ENCODE results near the gene GALNT11.
"Not testable (repeated sequence)": the region's sequence is repeated elsewhere in the genome, so short reads cannot be mapped to it uniquely, and the experiment has no call there.

GALNT11 gene

DNA sequence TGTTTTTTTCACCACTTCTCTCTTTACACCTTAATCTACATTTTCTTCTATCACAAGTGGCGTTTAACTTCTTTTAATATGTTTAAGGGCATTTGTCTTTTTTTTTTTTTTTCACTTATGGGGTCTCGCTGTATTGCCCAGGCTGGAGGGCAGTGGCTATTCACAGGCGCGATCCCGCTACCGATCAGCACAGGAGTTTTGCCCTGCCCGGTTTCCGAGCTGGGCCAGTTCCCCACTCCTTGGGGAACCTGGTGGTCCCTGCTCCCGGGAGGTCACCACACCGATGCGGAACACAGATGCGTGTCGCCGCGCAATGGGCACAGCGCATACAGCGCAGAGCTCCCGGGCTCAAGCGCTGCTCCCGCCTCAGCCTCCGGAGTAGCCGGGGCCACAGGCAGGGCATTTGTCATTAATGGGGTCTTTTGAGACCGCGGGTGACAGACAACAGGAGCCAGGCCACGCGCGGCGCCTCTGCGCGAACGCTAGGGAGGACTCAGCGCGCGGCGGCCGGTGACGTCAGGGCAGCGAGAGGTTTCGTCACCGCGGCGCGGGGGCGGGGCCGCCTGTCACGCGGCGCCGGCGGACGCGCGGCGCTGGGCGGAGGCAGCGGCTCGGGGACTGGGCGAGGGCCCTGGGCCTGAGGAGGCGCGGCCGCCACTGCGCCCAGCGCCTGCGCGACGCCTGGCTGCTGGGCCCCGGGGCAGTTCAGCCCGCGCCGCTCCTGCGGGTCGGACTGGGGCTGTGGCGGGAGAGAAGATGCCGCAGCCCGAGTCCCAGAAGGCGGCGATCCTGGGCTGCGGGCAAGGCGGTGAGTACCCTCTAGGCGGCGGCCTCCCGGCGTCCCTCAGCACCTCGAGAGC lies at the start of gene GALNT11:
Gene GALNT11, plus strand, starts transcription at position 598 of the 860 bp plus-strand sequence. CDS start 68,554 bp downstream, outside the sequence.
- DNase-seq = peak; percentile 88

DNA sequence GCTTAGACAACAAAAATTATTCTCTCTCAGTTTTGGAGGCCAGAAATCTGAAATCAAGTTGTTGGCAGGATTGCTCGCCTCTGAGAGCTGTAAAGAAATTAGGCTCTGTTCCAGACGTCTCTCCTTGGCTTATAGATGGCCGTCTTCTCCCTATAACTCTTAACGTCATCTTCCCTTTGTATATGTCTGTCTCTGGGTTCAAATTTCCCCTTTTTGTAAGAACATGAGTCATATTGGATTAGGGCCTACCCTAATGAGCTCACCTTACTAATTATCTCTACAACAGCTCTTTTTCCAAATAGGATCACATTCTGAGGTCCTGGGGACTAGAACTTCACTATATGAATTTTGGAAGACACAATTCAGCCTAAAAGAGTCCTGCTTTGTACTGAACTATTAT lies 46.9 kb upstream of the GALNT11 start:
- DNase-seq = no peak

GRCh38 chr7:151981223-151981622 lies 44.3 kb upstream of the GALNT11 start:
- no peak for DNase-seq

- DNase-seq = no peak
Observed at GRCh38 chr7:151982806-151983205, 42.7 kb upstream of the GALNT11 start.

DNA sequence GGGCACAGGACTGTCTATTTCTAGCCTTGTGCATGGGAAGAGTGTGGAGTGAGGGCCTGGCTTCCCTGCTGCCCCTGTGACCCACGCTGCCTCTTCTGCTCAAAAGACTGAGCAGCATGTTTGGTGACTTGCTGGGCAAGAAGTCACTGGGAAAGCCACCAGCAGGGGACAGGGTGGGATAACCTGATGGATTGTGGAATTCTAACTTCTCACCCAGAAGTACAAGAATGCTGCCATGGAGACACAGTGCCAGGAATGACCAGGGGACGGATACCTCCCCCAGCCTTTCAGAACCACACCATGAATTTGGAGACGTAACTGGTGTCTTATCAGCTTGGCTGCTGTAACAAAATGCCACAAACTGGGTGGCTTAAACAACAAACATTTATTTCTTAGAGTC lies 40.9 kb upstream of the GALNT11 start:
- no peak for DNase-seq

DNA sequence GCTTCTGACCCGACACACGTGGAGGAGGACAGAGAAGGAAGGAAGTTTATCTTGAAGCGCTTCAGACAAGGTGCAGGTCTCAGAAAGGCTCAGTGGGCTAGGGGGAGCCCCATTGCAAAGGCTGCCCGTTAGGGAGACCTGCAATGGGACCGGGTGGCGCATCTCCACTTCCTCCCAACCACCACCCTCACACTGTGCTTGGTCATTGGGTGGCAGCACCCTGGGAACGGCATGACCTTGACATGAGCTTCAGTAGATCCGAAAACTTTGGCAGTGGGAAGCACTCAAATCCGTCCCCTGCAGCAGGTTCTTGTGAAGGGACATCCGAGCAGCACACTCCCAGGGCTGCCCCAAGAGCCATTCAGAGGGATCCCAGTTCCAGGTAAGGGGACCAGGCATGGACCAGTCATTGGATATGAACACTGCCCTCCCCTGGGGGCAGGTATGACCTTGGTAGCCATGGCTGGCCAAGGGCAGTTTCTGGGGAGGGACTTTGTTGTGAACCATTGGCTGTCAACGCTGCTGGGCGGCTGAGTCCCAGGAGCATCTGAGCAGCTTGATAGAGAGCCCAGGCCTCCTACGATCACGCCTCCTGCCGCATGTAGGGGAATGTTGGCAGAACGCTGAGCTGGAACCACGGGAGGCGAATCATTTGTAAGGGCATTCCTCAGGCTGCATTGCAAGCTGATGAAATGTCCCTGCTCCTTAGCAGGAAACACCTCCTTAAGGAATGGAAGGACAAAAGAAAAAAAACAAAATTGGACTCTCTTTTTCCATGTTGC lies 37.5 kb upstream of the GALNT11 start:
- DNase-seq = no peak

- DNase-seq = peak; percentile 52
Observed at GRCh38 chr7:151992375-151992774, 33.1 kb upstream of the GALNT11 start.

- peak; percentile 15 for DNase-seq
Observed at GRCh38 chr7:151993977-151994676, 31.3 kb upstream of the GALNT11 start.

DNA sequence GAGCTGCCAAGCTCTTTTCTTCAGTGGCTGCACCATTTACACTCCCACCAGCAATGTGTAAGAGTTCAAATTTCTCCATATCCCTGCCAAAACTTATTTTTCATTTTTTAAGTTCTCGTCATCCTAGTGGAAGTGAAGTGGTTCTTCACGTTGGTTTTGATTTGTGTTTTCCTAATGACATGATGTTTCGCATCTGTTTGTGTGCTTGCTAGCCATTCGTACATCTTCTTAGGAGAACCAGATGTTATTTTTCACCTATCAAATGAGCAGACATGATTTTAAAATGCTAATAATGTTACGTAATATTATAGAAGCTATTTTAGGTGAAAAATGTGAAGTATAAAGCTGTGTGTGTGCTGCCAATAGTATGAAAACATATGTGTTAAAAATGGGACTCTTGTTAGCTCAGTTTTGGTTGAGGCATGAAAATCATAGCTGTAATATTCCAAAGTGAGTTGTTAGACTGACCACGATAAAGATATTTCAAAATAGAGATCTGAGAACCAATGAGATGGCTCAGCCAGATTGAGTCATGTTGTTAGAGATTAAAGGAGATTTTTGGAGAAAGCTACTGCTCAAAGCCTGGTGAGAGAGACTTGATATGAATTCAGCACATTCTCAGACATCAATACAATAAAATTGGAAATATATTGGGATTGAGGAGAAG lies 25.9 kb upstream of the GALNT11 start:
- DNase-seq = no peak

- no peak for DNase-seq
Observed at GRCh38 chr7:152000191-152000590, 25.3 kb upstream of the GALNT11 start.

DNA sequence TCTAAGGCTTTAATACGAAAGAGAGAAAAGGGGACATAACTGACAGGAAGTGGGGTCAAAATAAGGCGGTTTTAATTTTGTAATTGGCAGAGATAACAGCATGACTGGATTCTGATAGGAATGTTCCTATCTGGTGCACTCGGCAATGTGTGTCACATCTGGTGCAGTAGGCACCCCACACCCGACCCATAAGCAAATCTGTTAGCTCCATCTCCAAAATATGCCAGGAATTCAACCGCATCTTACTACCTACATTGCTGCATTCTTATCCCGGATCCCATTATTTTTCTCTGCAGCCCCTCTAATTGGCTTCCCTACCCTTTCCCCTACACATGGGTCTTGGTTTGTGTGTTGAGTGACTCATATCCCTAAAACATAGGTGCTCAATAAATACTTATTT lies 19.1 kb upstream of the GALNT11 start:
- no peak for DNase-seq

- DNase-seq = no peak
Observed at GRCh38 chr7:152011860-152012259, 13.6 kb upstream of the GALNT11 start.

DNA sequence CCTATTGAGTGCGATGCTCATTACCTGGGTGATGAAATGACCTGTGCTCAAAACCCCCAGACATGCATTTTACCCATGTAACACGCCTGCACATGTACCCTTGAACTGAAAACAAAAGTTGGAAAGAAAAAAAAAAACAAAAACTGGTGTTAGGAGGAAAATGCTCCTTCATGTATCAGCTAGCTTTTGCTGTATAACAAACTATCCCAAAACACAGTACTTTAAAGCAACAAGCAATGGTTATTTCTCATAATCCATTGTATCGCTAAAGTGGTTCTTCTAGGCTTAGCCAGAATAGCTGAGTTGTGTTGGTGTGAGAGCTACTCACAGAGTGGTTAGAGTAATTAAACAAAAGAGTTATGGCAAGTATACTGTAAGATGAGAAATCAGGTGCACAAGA lies 12.2 kb upstream of the GALNT11 start:
- no peak for DNase-seq

DNA sequence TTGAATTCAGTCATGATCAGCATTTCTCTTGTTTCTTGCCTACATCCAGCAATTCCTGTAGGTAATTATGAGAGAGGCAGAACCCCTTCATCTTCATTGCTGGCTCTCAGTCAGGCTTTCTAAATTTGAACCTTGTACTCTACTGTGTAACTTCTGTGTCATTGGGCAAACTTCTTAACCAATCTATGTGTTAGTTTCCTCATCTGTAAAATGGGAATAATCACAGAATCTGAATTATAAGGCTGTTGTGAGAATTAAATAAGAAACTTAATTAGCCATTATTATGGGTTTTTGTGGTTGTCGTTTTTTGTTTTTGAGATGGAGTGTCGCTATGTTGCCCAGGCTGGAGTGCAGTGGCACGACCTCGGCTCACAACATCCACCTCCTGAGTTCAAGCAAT lies 11.5 kb upstream of the GALNT11 start:
- DNase-seq = no peak

DNA sequence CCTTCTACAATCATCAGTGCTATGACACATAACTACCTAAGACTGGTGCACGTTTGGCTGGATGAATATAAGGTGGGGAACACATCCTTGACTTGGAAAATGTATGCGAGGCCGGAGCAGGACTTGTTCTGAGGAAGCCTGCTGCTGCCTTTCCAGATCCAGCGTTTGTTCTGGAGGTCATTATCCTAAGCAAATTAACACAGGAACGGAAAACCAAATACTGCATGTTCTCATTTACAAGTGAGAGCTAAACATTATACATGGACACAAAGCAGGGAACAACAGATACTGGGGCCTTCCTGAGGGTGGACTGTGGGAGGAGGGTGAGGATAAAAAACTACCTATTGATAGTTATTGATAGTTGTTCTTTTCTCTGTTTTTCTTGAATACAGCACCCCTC lies 10.8 kb upstream of the GALNT11 start:
- DNase-seq = no peak

DNA sequence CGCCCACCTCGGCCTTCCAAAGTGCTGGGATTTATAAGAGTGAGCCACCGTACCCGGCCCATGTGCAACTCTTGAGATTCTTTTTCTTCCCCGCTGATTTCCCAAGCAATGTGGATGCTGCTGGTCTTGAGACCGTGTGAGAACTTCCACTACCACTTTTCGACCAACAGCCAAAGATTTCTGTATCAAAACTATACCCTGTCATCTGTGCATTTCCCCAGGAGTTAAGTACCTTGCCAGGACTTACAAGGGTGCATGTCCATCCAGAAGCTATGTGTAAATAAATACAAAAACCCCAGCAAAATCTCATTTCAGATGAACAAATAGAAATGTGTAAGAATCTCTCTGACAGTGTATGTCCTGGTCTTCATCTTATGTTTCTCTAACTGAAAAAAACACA lies 9.9 kb upstream of the GALNT11 start:
- no peak for DNase-seq

- no peak for DNase-seq
Observed at GRCh38 chr7:152016947-152017346, 8.5 kb upstream of the GALNT11 start.

DNA sequence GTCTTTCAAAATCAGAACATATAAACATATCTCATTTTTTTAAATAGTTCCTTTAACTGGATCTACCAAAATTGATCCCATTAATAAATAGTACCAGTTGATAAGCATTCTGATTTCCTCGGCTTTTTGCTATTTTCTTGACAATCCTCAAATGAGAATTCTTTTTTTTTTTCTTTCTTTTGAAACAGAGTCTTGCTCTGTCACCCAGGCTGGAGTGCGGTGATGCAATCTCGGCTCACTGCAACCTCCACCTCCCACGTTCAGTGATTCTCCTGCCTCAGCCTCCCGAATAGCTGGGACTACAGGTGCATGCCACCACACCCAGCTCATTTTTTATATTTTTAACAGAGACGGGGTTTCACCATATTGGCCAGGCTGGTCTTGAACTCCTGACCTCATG lies 7.8 kb upstream of the GALNT11 start:
- DNase-seq = not testable (repeated sequence)

DNA sequence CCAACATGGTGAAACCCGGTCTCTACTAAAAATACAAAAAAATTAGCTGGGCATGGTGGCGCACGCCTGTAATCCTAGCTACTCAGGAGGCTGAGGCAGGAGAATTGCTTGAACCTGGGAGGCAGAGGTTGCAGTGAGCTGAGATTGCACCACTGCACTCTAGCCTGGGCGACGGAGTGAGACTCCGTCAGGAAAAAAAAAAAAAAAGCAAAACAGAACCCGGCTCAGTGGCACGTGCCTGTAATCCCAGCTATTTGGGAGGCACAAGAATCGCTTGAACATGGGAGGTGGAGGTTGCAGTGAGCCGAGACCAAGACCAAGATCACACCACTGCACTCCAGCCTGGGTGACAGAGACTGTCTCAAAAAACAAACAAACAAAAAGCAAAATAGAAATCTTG lies 3.7 kb upstream of the GALNT11 start:
- not testable (repeated sequence) for DNase-seq

- DNase-seq = no peak
Observed at GRCh38 chr7:152025937-152026890, 740 bp downstream of the GALNT11 start.

GRCh38 chr7:152027491-152028365 lies 2.3 kb downstream of the GALNT11 start:
- peak; percentile 49 for DNase-seq
